CD4-positive, alpha-beta T cell (primary cell): ENCODE results near the gene UHRF1. TPM values are rescaled to one million over a fixed set of nuclear protein-coding genes. Genes with fewer than 3 reads are reported as not detected.

ENCODE experiments used
- ATAC-seq: fragments of 200-7000 bp; cut with Tn5 transposase; one replicate; pipeline ENCODE4 v1.10.0; 2022; ENCODE audit warnings: mild to moderate bottlenecking; ENCODE audit not compliant: poor library complexity
- CTCF ChIA-PET: fragments of 350-600 bp; sonication (Branson Sonifier 250); formaldehyde crosslinking; loops from one replicate; lab custom pipeline; 2021; ENCODE audit warnings: antibody characterized with exemption, inconsistent platforms; lab: Charles Lee
- POLR2A ChIA-PET: fragments of 350-600 bp; sonication (Branson Sonifier 250); formaldehyde crosslinking; loops from one replicate; lab custom pipeline; 2021; ENCODE audit warnings: antibody characterized with exemption, inconsistent platforms; lab: Charles Lee
- DNase-seq, 14 experiments: peaks; one replicate each; pipeline ENCODE4 v3.0.0-alpha.2; 2013 to 2020; ENCODE audit warnings: mixed read lengths in 2 of 14
- H3K27ac ChIP-seq, 2 donors: one replicate each; pipeline versions ENCODE4 v1.5.1 to v1.7.0; 2013; ENCODE audit warnings: low read length in 2 of 2, low read depth in 1 of 2, mild to moderate bottlenecking in 1 of 2
- H3K27me3 ChIP-seq, 2 experiments: 1 replicate in 1 of 2; 2 replicates in 1 of 2; pipeline versions ENCODE4 v1.6.1 to v1.7.0; 2013; ENCODE audit warnings: low read length in 2 of 2, control low read depth in 1 of 2, mild to moderate bottlenecking in 1 of 2, moderate library complexity in 1 of 2; ENCODE audit not compliant: insufficient read depth in 2 of 2, control insufficient read depth in 1 of 2
- H3K36me3 ChIP-seq: one replicate; pipeline ENCODE4 v1.6.1; 2013; ENCODE audit warnings: low read length, control low read depth; ENCODE audit not compliant: insufficient read depth
- H3K4me1 ChIP-seq: one replicate; pipeline ENCODE4 v1.6.1; 2013; ENCODE audit warnings: low read length, control low read depth; ENCODE audit not compliant: insufficient read depth
- H3K4me3 ChIP-seq: one replicate; pipeline ENCODE4 v1.5.1; 2013; ENCODE audit warnings: mild to moderate bottlenecking, low read length, moderate library complexity
- H3K9me3 ChIP-seq, 2 experiments: 1 replicate in 1 of 2; 2 replicates in 1 of 2; pipeline versions ENCODE4 v1.6.1 to v1.7.0; 2013; ENCODE audit warnings: low read length in 2 of 2, mild to moderate bottlenecking in 2 of 2, control low read depth in 1 of 2, moderate library complexity in 1 of 2; ENCODE audit not compliant: control insufficient read depth in 1 of 2, insufficient read depth in 1 of 2
- H3K27ac Mint-ChIP-seq: one replicate; pipeline ENCODE4 v1.8.0; 2020; ENCODE audit warnings: mixed read lengths
- H3K27me3 Mint-ChIP-seq: one replicate; pipeline ENCODE4 v1.8.0; 2021; ENCODE audit warnings: mixed read lengths
- H3K36me3 Mint-ChIP-seq: one replicate; pipeline ENCODE4 v1.8.0; 2021; ENCODE audit warnings: low read depth, mixed read lengths
- H3K4me1 Mint-ChIP-seq: one replicate; pipeline ENCODE4 v1.8.0; 2021; ENCODE audit warnings: low read depth, mixed read lengths
- H3K4me3 Mint-ChIP-seq: one replicate; pipeline ENCODE4 v1.8.0; 2020; ENCODE audit warnings: mild to moderate bottlenecking, mixed read lengths
- H3K9me3 Mint-ChIP-seq: one replicate; pipeline ENCODE4 v1.8.0; 2020; ENCODE audit warnings: mixed read lengths
- intact Hi-C, 2 experiments: fragments of 100-400 bp; cut with DNase I in 1 of 2; cut with micrococcal nuclease in 1 of 2; formaldehyde crosslinking; loops; one replicate each; pipeline versions ENCODE4 v1.15.1 to v1.9.0; 2023 to 2025; cut with DNase I, micrococcal nuclease
- total RNA-seq, 174 experiments: library from RNA in 2 of 174; stranded (reverse) in 2 of 174; gene quantifications; one replicate each; pipeline ENCODE4 v1.2.3 and lab custom pipeline; 2021 to 2026
- TF ChIP-seq, protein P1 (sequence below): fragments of 200-600 bp; IDR thresholded peaks from one replicate; pipeline ENCODE4 v1.8.0; 2022; ENCODE audit warnings: antibody characterized with exemption, mild to moderate bottlenecking

UHRF1 gene
- total RNA-seq, 2 experiments from 2014 or later, result 0.16 to 0.20 TPM

DNA sequence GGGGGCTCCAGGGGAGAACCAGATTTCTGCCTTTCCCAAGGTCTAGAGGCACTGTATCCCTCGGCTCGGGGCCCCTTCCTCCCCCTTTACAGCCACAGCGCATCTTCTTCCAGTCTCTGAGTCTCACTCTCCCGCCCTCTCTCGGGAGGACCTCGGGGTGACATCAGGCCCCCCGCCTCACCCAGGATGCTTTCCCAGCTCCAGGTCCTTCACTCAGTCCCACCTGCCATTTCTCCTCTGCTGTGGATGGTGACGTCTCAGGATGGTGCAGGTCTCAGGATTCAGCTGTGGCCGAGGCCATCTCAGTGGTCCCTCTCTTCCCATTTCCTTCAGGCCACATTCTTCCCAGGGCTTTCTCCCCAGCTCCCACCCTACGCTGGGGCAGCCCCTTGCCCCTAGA lies 46.0 kb downstream of the UHRF1 start:
- no peak overlapping the region for H3K27ac Mint-ChIP-seq

DNA sequence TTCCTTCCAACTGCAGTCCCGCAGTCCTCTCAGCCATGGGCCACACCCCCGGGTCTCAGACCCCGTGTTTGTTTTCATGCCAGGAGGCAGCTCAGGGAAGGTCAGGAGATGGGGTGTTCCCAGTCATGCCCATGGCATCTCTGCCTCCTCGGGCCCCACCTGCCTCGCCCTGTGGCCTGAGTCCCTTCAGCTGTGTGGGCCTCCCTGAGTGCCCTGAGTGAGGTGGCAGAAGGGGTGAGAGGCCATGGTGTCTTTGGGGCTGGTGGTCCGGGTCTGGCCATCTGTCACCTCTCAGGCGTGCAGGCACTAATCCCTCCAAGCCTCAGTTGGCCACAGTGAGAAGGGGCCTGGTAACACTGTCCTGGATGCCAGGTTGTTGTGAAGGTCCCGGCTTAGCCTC lies 48.7 kb downstream of the UHRF1 start:
- no peaks in the 10 kb centered on the region for H3K9me3 Mint-ChIP-seq
- H3K36me3 ChIP-seq, result no peaks in the 10 kb centered on the region

More for the DNA sequence above, 46.0 kb downstream of the UHRF1 start:
- no peak for DNase-seq
- intact Hi-C loops, result no loop called here
- no peaks in the 10 kb centered on the region for H3K27me3 ChIP-seq
- TF ChIP-seq, protein P1, sequence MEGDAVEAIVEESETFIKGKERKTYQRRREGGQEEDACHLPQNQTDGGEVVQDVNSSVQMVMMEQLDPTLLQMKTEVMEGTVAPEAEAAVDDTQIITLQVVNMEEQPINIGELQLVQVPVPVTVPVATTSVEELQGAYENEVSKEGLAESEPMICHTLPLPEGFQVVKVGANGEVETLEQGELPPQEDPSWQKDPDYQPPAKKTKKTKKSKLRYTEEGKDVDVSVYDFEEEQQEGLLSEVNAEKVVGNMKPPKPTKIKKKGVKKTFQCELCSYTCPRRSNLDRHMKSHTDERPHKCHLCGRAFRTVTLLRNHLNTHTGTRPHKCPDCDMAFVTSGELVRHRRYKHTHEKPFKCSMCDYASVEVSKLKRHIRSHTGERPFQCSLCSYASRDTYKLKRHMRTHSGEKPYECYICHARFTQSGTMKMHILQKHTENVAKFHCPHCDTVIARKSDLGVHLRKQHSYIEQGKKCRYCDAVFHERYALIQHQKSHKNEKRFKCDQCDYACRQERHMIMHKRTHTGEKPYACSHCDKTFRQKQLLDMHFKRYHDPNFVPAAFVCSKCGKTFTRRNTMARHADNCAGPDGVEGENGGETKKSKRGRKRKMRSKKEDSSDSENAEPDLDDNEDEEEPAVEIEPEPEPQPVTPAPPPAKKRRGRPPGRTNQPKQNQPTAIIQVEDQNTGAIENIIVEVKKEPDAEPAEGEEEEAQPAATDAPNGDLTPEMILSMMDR, result no peak
- H3K36me3 ChIP-seq, result no peaks in the 10 kb centered on the region
- ChIA-PET POLR2A (no interaction called here), CTCF (no interaction called here)
- no peak overlapping the region for H3K27ac ChIP-seq
- ATAC-seq, result no peak
- H3K4me3 Mint-ChIP-seq, result no peak overlapping the region
- H3K27me3 Mint-ChIP-seq, result no peaks in the 10 kb centered on the region
- H3K36me3 Mint-ChIP-seq, result no peaks in the 10 kb centered on the region
- no peaks in the 10 kb centered on the region for H3K9me3 ChIP-seq
- no peaks in the 10 kb centered on the region for H3K4me1 ChIP-seq
- H3K4me1 Mint-ChIP-seq, result no peaks in the 10 kb centered on the region
- H3K9me3 Mint-ChIP-seq, result no peaks in the 10 kb centered on the region
- H3K4me3 ChIP-seq, result no peak overlapping the region

DNA sequence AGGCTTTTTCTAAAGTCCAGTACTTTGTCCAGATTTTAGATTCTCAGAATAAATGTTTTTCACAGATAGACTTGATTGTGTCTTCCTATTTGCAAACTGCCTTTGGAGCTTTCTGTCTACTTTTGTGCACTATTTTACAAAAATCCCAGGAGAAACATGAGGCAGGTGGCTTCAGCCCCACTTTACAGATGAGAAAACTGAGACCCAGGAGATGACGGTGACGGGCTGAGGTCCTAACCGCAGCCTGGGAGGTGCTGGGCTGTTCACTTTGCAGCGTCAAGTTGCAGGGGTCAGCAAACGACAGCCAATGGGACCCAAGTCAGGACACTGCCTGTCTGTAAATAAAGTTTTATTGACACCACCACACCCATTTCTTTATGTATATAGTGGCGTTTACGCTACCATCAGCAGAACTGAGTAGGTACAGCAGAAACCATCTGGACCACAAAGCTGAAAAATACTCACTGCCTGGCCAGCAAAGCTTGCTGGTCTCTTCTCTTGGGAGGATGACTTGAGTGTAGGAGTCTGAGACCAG lies 52.9 kb downstream of the UHRF1 start:
- Mint-ChIP-seq H3K27ac (no peak overlapping the region), H3K27me3 (no peaks in the 10 kb centered on the region), H3K9me3 (no peaks in the 10 kb centered on the region), H3K4me3 (no peak overlapping the region), H3K36me3 (no peaks in the 10 kb centered on the region), H3K4me1 (no peaks in the 10 kb centered on the region)
- ATAC-seq (no peak), DNase-seq (no peak)
- Histone ChIP-seq H3K9me3 (no peaks in the 10 kb centered on the region), H3K27me3 (no peaks in the 10 kb centered on the region), H3K4me3 (no peak overlapping the region), H3K36me3 (no peaks in the 10 kb centered on the region), H3K4me1 (no peaks in the 10 kb centered on the region), H3K27ac (no peak overlapping the region)
- intact Hi-C loops, result no loop called here
- POLR2A ChIA-PET, result no interaction called here
- TF ChIP-seq, protein P1, result no peak
- CTCF ChIA-PET, result no interaction called here

More for the DNA sequence above, 48.7 kb downstream of the UHRF1 start:
- H3K4me1 Mint-ChIP-seq, result no peaks in the 10 kb centered on the region
- POLR2A ChIA-PET, result no interaction called here
- H3K4me3 ChIP-seq, result no peak overlapping the region
- no peak overlapping the region for H3K27ac ChIP-seq
- CTCF ChIA-PET, result no interaction called here
- H3K4me3 Mint-ChIP-seq, result no peak overlapping the region
- H3K9me3 ChIP-seq, result no peaks in the 10 kb centered on the region
- intact Hi-C loops, result no loop called here
- H3K27me3 Mint-ChIP-seq, result no peaks in the 10 kb centered on the region
- ATAC-seq, result no peak
- DNase-seq, result no peak
- TF ChIP-seq, protein P1, result no peak
- no peak overlapping the region for H3K27ac Mint-ChIP-seq
- no peaks in the 10 kb centered on the region for H3K27me3 ChIP-seq
- H3K4me1 ChIP-seq, result no peaks in the 10 kb centered on the region
- no peaks in the 10 kb centered on the region for H3K36me3 Mint-ChIP-seq
